Stimulated activated CD8-positive, alpha-beta memory T cell treated with anti-CD3 and anti-CD28 coated beads, Interleukin-2, amount 100 ng/mL, for 48 hours (primary cell): ENCODE results near the gene ZNF385C.
A peak's percentile ranks its signal among the peaks of the same experiment; 100 is the strongest.
"Not testable (repeated sequence)": the region's sequence is repeated elsewhere in the genome, so short reads cannot be mapped to it uniquely, and the experiment has no call there.

Source experiments
- DNase-seq, 2 donors: peaks; one replicate each; pipeline ENCODE4 v3.0.0-alpha.2; 2020; ENCODE audit warnings: low read depth in 2 of 2

The ZNF385C gene

GRCh38 chr17:42097691-42098631 is at the start of gene ZNF385C:
ZNF385C (minus strand) TSS chr17:42098473; CDS start chr17:42063056, 35,417 bp downstream.
- peak in 1 of 2 donors; percentile 22 for DNase-seq

- no peak for DNase-seq
Measured at GRCh38 chr17:42146911-42147607, 48.8 kb upstream of the ZNF385C start.

GRCh38 chr17:42143138-42143537 is 44.9 kb upstream of the ZNF385C start:
- DNase-seq: not testable (repeated sequence)

DNA sequence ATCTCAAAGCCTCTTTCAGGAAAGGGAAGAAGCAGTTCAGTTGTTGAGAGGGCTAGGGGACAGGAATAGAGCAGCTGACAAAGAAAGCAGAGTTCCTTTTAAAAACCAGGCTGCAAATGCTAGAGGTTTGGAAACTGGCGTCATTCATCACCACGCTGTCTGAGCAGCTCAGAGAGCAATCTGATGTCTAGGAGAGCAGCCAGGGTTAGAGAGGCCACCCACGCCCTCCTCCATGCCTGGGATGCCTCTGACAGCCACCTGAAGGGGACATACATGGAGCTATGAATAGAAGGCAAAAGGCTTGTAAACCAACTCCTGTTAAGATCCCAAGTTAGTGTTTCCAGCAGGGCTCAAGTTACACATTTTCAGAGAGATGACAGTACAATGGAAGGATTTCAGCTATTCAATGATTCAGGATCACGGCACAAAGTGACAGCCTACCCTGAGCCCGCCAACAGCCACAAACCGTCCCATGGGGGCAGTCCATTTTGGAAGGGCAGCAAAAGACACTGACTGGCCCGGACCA is 44.2 kb upstream of the ZNF385C start:
- DNase-seq: no peak

DNA sequence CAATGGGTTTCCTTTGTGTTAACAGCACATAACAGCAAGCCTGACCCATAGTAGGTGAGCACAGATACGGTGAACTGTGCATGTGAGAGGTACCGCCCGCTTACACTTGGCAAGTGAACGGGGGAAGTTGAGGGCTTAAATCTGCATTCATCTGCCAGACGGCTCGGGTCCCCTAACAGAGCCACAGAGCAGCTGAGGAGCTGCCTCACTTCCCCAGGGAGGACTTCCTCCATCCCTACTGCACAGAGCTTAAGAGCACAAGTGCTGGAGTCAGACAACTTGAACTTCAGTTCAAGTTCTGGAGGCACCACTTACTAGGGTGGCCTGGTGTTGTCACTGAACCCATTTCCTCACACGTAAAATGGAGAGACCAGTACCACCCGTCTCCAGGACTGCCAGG is 43.1 kb upstream of the ZNF385C start:
- DNase-seq: no peak

DNA sequence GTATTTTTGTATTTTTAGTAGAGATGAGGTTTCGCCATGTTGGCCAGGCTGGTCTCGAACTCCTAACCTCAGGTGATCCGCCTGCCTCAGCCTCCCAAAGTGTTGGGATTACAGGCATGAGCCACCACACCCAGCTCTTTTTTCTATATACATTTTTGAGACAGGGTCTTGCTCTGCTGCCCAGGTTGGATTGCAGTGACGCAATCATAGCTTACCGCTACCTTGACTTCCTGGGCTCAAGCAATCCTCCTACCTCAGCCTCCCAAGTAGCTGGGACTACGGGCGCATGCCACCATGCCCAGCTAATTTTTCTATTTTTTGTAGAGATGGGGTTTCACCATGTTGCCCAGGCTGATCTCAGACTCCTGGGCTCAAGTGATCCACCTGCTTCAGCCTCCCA is 42.4 kb upstream of the ZNF385C start:
- not testable (repeated sequence) for DNase-seq

DNA sequence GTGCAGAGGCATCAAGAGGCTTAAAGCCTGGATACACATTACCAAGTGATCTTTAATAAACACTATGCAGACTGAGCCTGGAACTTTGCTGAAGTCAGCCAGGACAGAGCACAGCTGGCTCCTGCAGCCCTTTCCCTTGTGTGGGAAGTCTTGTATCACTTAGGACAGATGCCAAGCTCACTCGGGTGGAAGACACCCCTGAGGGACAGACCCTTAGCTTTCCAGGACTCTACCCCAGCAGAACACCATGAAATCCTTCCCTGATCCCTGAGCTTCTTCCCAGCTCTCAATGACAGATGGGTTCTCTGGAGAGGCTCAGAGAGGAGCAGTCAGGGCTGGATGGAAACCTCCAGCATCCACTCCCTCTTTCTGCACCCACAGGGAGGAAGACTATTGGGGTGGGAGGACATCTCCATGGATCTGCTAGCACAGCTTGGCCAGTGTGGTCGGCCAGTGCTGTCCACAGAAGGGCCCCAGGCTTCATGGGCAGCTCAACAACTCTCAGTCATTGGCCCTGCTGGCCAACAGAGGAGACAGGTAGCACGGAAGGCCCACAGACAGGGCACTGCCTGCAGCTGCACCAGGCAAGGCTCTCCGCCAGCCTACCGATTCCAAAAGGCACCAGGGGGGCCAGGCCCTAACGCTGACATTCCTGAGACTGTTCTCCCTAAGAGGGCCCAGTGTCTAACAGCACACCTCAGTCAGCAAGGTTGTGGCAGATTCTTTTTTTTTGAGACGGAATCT is 40.6 kb upstream of the ZNF385C start:
- DNase-seq: no peak

DNA sequence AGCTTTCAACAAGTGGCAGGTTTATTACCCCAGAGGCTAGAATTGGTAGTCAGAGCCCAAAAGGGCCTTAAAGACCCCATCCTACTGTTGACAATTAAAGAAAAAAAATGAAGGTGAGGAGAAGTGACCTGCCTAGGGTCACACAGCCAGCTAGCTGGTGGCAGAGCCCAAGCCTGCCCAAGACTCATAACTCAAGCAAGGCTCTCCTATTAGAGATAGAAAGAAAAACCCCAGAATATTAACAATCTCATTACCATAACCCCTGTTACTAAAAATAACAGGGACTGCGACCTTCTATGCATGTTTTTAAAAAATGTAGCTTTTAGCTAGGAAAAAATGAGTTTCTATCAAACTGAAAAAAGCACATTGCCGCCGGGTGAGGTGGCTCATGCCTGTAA is 38.4 kb upstream of the ZNF385C start:
- no peak for DNase-seq

- no peak for DNase-seq
Measured at GRCh38 chr17:42135664-42136653, 37.7 kb upstream of the ZNF385C start.

- DNase-seq: no peak
Measured at GRCh38 chr17:42135151-42135550, 36.9 kb upstream of the ZNF385C start.

DNA sequence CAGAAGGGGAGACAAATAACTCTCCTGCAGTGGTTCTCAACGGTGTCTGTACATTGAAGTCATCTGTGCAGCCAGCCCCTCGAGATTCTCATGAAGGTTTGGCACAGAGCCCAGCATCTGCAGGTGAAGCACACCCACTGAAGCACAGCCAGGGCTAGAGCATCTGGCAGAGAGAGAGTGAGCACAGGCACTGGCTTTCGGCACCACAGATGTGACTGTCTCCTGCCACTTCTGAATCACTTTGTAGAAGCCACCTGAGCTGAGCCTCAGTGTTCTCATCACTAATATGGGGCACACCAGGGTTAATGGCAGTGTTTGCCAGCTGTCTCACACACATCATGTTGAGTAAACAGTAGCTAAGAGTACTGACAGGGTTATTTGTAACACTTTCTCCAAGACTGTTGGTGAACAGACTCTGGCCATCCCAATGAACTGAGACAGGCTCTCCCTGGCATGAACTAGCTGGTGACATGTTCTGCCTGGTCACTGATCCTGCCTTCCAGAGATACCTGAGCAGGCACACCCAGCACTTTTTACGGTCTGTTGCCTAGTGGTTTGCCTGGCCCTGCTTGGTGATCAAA is 35.3 kb upstream of the ZNF385C start:
- no peak for DNase-seq

GRCh38 chr17:42132941-42133340 is 34.7 kb upstream of the ZNF385C start:
- DNase-seq: no peak

DNA sequence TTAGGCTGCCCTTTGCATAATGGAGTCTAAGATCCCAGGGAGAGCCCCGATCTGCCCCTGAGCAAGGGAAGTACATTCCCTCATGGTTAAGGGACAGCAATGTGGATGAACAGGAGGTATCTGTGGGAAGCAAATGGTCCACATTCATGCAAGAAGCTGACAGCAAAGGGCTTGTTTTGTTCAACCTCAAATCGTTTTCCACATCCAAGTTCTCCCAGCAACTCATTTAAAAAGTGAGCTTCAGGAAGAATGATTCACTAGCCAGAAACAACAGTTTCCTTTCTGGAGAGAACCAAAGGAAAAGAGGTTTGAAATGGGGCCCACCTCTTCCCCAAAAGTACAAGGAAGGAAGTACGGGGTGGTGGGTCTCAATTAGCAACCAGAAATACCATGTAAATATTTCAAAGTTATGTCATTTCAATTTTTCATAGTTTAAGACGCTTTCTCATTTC is 33.7 kb upstream of the ZNF385C start:
- no peak for DNase-seq

- DNase-seq: no peak
Measured at GRCh38 chr17:42131232-42131631, 33.0 kb upstream of the ZNF385C start.

DNA sequence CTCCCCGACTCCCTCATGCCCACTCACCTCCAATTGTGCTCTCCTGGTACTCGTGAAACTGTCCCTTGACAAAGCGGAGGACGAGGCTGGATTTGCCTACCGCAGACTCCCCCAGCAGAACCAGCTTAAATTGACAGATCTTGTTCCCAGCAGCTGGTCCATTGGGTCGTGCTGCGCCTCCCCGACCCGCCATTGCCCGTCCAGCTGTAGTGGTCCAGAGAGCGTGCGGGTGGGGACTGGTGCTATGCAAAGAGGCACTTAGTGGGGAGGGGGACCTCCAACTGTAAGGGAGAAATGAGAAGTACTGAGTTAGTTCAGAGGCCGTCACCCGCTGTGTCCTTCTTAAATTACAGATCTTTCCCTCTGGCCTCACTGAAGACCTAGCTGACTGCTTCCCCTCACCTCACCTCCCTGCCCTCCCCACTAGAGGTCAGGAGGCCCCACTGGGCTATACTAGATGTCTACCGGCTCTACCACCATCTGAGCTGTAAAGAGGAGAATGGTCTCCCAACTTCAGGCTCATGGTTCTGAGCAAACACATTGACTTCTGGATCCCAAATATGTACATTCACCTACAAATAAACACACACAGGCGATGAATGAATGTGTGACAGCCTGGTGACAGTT is 32.1 kb upstream of the ZNF385C start:
- DNase-seq: no peak

GRCh38 chr17:42129109-42129837 is 31.0 kb upstream of the ZNF385C start:
- DNase-seq: no peak

DNA sequence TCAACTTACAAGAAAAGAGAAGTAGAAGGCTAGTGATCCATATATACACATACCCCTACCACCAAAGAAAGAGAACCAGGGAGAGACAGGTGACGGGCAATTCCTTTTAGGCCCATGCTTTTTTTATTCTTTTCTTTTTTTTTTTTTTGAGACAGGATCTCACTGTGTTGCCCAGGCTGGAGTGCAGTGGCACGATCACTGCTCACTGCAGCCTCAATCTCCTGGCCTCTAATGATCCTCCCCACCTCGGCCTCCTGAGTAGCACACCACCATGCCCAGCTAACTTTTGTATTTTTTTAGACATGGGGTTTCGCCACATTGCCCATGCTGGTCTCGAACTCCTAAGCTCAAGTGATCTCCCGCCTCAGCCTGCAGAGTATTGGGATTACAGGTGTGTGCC is 29.1 kb upstream of the ZNF385C start:
- no peak for DNase-seq

GRCh38 chr17:42126836-42127235 is 28.6 kb upstream of the ZNF385C start:
- no peak for DNase-seq

- no peak for DNase-seq
Measured at GRCh38 chr17:42125565-42125964, 27.3 kb upstream of the ZNF385C start.
